HG02981 (cell line): ENCODE data around the gene CRLF1.
A peak's percentile ranks its signal among the peaks of the same experiment; 100 is the strongest.

Source experiments
- ATAC-seq: cut with Tn5 transposase; IDR thresholded peaks from one replicate; pipeline ENCODE4 v1.9.1; 2021; ENCODE audit warnings: mild to moderate bottlenecking, moderate library complexity; ENCODE audit not compliant: unreplicated experiment

CRLF1 gene

GRCh38 chr19:18559685-18560084, 46.9 kb downstream of the CRLF1 start:
- ATAC-seq: no peak

- no peak for ATAC-seq
Observed at GRCh38 chr19:18558604-18559003, 48.0 kb downstream of the CRLF1 start.

- no peak for ATAC-seq
Observed at GRCh38 chr19:18558202-18558555, 48.4 kb downstream of the CRLF1 start.

- peak; percentile 94 for ATAC-seq
Observed at GRCh38 chr19:18557411-18558201, 49.0 kb downstream of the CRLF1 start, which contains the start of gene KXD1. KXD1 (plus strand) TSS chr19:18557870; CDS start chr19:18562057, 4,187 bp downstream.

- no peak for ATAC-seq
Observed at GRCh38 chr19:18551631-18552030, 55.0 kb downstream of the CRLF1 start.

GRCh38 chr19:18543814-18544475, 62.7 kb downstream of the CRLF1 start:
- peak; percentile 41 for ATAC-seq
